Transverse colon (tissue), 4 donors: ENCODE results near the gene MYO15B.

Experiments used
- EP300 ChIP-seq: sonication (generic); formaldehyde crosslinking; IDR thresholded peaks from one replicate; pipeline ENCODE4 v1.6.1; 2017; ENCODE audit warnings: antibody characterized with exemption, low read depth
- POLR2A ChIP-seq: fragments of 450-650 bp; IDR thresholded peaks from one replicate; pipeline ENCODE4 v1.6.1; 2016; ENCODE audit warnings: antibody characterized with exemption, mild to moderate bottlenecking, moderate library complexity
- POLR2AphosphoS5 ChIP-seq, 3 donors: sonication (generic); formaldehyde crosslinking; IDR thresholded peaks; one replicate each; pipeline ENCODE4 v1.6.1; 2016; ENCODE audit warnings: antibody characterized with exemption in 3 of 3
- TF ChIP-seq, protein P1 (sequence below), 5 experiments: fragments of 200-600 bp in 3 of 5; fragments of 450-650 bp in 2 of 5; sonication (generic) in 3 of 5; IDR thresholded peaks; 1 replicate in 2 of 5; 2 replicates in 3 of 5; pipeline ENCODE4 v1.5.1; 2016 to 2017; ENCODE audit warnings: antibody characterized with exemption in 5 of 5, inconsistent platforms in 3 of 5, mild to moderate bottlenecking in 2 of 5, moderate library complexity in 1 of 5

DNA sequence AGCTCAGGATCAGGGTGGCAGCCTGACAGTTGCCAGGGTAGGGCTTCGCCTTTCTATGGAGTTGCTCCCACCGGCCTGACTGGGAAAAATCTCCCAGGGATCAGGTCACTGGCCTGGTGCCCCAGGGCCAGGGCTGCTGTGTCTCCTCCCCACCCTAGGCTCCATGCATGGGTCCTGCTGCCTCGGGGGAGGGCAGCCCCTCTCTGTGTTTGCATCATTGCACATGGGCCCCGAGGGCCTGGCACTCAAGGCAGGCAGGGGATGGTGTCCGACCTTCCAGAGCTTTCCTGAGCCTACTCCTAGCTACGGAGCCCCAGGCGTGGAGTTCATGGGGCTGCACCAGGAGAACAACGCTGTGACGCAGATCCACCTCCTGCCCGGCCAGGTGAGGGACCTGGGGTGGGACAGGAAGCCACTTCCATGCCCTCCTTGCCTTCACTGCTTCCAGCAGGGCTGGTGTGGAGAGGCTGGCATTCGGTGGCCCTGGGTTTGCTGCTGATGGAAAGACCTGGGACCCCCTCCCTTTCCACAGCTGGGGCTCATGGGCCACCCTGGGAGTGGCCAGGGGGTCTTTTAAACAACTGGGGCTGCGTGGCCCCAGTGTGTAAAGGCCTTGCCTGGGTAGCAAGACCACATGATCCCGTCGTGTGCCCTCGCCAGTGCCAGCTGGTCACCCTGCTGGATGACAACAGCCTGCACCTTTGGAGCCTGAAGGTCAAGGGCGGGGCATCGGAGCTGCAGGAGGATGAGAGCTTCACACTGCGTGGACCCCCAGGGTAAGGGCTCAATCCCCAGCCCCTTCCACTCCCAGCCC lies 29.5 kb upstream of the MYO15B start:
- TF ChIP-seq, protein P1, sequence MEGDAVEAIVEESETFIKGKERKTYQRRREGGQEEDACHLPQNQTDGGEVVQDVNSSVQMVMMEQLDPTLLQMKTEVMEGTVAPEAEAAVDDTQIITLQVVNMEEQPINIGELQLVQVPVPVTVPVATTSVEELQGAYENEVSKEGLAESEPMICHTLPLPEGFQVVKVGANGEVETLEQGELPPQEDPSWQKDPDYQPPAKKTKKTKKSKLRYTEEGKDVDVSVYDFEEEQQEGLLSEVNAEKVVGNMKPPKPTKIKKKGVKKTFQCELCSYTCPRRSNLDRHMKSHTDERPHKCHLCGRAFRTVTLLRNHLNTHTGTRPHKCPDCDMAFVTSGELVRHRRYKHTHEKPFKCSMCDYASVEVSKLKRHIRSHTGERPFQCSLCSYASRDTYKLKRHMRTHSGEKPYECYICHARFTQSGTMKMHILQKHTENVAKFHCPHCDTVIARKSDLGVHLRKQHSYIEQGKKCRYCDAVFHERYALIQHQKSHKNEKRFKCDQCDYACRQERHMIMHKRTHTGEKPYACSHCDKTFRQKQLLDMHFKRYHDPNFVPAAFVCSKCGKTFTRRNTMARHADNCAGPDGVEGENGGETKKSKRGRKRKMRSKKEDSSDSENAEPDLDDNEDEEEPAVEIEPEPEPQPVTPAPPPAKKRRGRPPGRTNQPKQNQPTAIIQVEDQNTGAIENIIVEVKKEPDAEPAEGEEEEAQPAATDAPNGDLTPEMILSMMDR (IDR thresholded peaks at IDR 0.05), result no peak
- TF ChIP-seq POLR2A (no peak), EP300 (no peak), POLR2AphosphoS5 (IDR thresholded peaks at IDR 0.05) (no peak)
